Raji (cell line): Measurements from ENCODE around the gene KBTBD2.

Experiments used
- POLR2A ChIP-seq: IDR thresholded peaks from 2 replicates; pipeline ENCODE4 v1.6.1; 2011; ENCODE audit warnings: low read depth, low read length, control low read depth; ENCODE audit not compliant: insufficient read depth

KBTBD2 gene

DNA sequence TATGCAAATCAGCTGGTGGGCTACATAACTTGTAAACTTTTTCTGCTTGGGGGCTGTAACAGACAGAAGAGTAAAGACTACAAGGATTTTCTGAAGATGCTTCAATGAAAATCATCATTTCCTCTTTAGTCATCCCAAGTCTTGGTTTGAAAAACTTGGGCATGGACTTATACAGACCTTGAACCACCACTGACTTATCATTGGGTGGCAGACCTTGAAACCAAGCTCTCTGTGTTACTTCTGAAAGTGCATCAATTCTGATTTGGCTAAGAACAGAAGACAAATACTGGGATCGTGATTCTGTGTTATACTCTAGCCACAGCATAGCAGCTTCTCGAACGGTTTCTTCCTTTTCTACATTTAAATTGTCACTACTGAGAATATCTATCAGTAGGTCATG, 21.3 kb downstream of the KBTBD2 start:
- no peak for TF ChIP-seq POLR2A

DNA sequence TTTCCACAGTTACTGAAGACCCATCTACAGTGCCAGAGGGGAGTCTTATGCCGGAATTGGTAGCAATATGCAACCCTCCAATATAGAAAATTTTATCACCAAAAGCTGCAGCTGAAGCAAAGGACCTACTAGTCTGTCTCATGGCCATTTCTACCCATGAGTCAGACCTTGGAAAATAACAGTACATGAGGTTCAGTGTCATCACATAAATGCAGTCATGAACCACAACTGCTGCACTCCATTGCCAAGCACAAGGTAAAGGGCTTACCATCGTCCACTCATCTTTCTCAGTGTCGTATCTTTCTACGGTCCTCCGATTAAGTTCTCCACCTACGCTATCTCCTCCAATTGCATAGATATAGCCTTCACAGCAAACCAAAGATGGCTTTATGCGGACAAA, 21.8 kb downstream of the KBTBD2 start:
- no peak for TF ChIP-seq POLR2A

DNA sequence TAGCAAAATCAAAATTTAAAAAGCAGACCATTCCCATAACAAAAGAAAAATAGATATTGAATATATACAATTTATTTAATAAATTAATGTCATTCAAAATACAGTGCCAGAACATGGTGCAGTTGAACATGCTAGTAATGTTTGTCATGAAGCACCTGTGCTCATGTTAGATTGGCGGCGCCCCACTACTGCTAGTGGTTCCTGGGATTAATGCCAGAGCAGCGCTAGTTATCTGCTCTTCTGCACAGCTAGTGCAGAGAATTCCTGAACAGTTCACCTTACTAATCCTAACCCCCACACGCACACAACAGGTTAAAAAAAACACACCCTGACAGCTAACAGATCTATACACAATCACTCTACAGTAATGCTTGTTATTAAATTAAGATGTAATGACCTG, 23.4 kb downstream of the KBTBD2 start:
- no peak for TF ChIP-seq POLR2A

DNA sequence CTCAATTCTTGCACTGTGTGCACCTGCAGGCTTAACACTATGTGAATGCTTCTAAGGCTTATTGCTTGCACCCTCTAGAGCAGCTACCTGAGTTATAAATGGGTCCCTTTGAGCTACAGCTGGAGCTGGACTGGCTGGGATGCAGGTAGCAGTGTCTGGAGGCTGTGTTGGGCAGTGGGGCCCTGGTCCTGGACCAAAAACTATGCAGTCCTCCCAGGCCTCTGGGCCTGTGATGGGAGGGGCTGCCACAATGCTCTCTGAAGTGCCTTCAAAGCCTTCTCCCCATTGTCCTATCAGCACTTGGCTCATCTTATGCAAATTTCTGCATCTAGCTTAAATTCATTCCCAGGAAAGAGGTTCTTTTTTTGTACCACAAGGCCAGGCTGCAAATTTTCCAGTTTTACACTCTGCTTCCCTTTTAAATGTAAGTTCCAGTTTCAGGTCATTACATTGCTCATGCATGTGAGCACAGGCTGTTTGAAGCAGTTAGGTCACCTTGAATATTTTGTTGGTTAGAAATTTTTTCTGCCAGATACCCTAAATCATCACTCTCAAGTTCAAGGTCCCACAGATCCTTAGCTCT, 26.0 kb downstream of the KBTBD2 start:
- TF ChIP-seq POLR2A: no peak

DNA sequence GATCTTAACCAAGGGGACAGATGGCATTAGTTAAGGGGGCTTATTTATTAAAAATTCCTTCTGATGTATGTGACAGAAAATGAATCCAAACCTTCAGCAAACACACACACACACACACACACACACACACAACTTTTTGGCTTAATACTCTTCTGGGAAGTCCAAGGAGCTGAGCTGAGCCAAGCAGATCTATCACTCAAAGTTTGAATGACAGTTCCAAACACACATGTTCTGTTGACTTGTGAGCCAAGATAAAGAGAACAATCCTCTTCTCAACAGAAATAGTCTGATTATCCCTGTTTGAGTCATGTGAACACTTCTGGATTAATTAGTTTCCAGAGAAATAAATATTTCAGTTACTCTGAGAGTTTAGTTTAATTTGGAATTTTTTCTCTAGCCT, 31.5 kb downstream of the KBTBD2 start:
- TF ChIP-seq POLR2A: no peak

DNA sequence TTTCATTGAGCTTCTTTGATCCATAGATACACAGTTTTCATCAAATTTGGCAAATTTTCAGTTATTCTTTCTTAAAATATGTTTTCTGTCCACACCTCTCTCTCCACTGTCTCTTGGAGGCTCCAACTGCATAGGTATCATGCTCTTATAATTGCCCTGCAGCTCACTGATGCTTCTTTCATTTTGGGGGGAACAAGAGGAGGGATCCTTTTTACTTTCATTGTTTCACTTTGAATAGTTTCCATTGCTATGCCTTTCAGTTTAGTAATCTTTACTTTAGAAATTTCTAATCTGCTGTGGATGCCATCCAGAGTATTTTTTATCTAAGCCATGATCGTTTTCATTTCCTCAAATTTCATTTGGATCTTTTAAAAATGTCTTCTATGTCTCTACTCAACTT, 32.9 kb downstream of the KBTBD2 start:
- no peak for TF ChIP-seq POLR2A

DNA sequence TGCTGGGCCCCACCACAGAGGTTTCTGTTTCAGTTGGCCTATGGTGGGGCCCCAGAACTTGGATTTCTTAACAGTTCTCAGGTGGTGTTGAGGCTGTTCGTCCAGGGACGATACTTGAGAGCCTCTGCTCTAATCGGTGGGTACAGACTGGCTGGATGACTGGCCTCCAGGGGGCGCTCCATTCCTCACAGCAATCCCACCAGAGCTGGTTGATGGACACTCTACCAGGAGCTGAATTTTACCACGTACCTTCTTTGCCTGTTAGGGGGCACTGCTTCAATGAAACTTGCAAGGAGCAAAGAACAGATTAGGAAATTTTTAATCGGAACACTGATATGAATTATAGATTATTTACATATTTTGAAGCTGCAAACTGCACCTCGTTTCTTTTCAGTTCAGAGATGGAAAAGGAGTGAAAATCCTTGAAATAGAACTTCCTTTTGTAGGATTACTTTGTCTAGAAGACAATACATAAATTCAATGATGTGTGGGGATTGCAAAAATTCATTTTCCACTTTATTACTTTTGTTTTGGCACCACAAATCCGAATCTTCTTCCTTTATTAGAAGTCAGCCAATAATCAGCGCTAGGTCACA, 44.8 kb downstream of the KBTBD2 start:
- no peak for TF ChIP-seq POLR2A
